Stomach (tissue), 4 donors: ENCODE results near the gene DCLK3.

ENCODE experiments used
- CTCF ChIP-seq, 7 experiments: fragments of 450-650 bp in 4 of 7; fragments of 200-600 bp in 3 of 7; sonication (generic) in 3 of 7; IDR thresholded peaks; one replicate each; pipeline ENCODE4 v1.5.1; 2016 to 2019; ENCODE audit warnings: antibody characterized with exemption in 7 of 7, control low read depth in 2 of 7, mild to moderate bottlenecking in 1 of 7
- POLR2A ChIP-seq, 4 donors: fragments of 450-650 bp; IDR thresholded peaks; one replicate each; pipeline ENCODE4 v1.6.1; 2016; ENCODE audit warnings: antibody characterized with exemption in 4 of 4, control low read depth in 2 of 4, mild to moderate bottlenecking in 1 of 4, moderate library complexity in 1 of 4
- POLR2AphosphoS5 ChIP-seq, 3 donors: sonication (generic); formaldehyde crosslinking; IDR thresholded peaks; one replicate each; pipeline ENCODE4 v1.6.1; 2016; ENCODE audit warnings: antibody characterized with exemption in 3 of 3

- no peak for TF ChIP-seq POLR2AphosphoS5 (IDR thresholded peaks at IDR 0.05)
- no peak for TF ChIP-seq POLR2A (IDR thresholded peaks at IDR 0.05)
- TF ChIP-seq CTCF (IDR thresholded peaks at IDR 0.05), result no peak
Observed at GRCh38 chr3:36701249-36701572, 63.1 kb downstream of the DCLK3 start.
